Stomach (tissue), 4 donors: ENCODE data around the gene AQP2.

Experiments
- POLR2AphosphoS5 ChIP-seq, 3 donors: sonication (generic); formaldehyde crosslinking; IDR thresholded peaks; one replicate each; pipeline ENCODE4 v1.6.1; 2016; ENCODE audit warnings: antibody characterized with exemption in 3 of 3
- TF ChIP-seq, protein P1 (sequence below), 7 experiments: fragments of 450-650 bp in 4 of 7; fragments of 200-600 bp in 3 of 7; sonication (generic) in 3 of 7; IDR thresholded peaks; one replicate each; pipeline ENCODE4 v1.5.1; 2016 to 2019; ENCODE audit warnings: antibody characterized with exemption in 7 of 7, control low read depth in 2 of 7, mild to moderate bottlenecking in 1 of 7

DNA sequence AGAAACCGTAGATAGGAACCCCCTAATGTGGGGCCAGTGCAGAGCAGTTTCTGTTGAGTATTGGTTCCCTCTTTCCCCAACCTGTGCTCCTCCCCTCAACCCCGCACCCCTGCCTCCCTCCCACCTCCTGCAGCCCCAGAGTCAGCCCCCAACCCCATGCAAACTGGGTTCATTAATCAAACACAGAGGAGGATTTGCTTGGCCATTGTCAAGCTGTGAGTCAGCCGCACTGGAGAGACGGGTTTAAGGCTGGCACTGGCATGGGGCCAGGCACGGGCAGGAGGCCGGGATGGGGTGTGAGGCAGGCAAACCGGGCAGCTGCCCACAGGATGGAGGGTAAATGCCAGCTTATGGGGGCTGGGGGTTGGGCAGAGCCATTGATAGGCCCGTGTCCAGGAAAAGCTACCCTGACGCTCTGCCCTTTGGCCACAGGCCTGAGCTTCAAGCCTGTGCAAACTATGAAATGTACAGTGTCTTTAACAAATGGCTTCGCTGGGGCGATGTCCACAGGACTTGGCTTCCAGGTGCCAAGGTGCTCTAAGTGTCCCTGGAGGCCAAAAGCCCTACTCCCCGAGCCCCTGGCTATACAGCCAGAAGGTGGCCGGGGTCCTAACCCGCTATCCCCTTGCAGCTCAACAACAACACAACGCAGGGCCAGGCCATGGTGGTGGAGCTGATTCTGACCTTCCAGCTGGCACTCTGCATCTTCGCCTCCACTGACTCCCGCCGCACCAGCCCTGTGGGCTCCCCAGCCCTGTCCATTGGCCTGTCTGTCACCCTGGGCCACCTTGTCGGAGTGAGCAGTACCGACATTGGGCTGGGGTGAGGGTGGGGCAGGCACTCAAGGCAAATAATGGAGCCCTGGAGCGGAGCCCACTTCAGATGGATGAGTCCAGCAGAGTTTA lies 12.6 kb downstream of the AQP2 start:
- TF ChIP-seq, protein P1, sequence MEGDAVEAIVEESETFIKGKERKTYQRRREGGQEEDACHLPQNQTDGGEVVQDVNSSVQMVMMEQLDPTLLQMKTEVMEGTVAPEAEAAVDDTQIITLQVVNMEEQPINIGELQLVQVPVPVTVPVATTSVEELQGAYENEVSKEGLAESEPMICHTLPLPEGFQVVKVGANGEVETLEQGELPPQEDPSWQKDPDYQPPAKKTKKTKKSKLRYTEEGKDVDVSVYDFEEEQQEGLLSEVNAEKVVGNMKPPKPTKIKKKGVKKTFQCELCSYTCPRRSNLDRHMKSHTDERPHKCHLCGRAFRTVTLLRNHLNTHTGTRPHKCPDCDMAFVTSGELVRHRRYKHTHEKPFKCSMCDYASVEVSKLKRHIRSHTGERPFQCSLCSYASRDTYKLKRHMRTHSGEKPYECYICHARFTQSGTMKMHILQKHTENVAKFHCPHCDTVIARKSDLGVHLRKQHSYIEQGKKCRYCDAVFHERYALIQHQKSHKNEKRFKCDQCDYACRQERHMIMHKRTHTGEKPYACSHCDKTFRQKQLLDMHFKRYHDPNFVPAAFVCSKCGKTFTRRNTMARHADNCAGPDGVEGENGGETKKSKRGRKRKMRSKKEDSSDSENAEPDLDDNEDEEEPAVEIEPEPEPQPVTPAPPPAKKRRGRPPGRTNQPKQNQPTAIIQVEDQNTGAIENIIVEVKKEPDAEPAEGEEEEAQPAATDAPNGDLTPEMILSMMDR (IDR thresholded peaks at IDR 0.05) = no peak
- peak in 2 of 3 donors; percentile 63 to 80 for TF ChIP-seq POLR2AphosphoS5 (IDR thresholded peaks at IDR 0.05)
